Uterus (tissue), 4 donors: ENCODE measurements around the gene LRRC49. TPM values are rescaled to one million over a fixed set of nuclear protein-coding genes. Genes with fewer than 3 reads are reported as not detected.

Source experiments
- DNase-seq, 2 donors: peaks; one replicate each; pipeline ENCODE4 v3.0.0-alpha.2; 2019 to 2020
- H3K27ac ChIP-seq, 2 donors: fragments of 200-600 bp; sonication (generic); 1 replicate in 1 of 2; 2 replicates in 1 of 2; pipeline ENCODE4 v1.5.1; 2016 to 2018
- H3K27me3 ChIP-seq, 2 donors: fragments of 200-600 bp; sonication (generic); one replicate each; pipeline ENCODE4 v1.5.1; 2018 to 2019; ENCODE audit warnings: control low read depth in 1 of 2
- H3K36me3 ChIP-seq, 2 donors: fragments of 200-600 bp; sonication (generic); one replicate each; pipeline ENCODE4 v1.5.1; 2019; ENCODE audit warnings: control low read depth in 1 of 2
- H3K4me1 ChIP-seq, 2 donors: fragments of 200-600 bp; sonication (generic); one replicate each; pipeline ENCODE4 v1.5.1; 2018 to 2019; ENCODE audit warnings: control low read depth in 1 of 2
- H3K4me3 ChIP-seq, 2 donors: fragments of 200-600 bp; sonication (generic); 1 replicate in 1 of 2; 2 replicates in 1 of 2; pipeline ENCODE4 v1.5.1; 2018 to 2019; ENCODE audit warnings: mild to moderate bottlenecking in 1 of 2
- H3K9me3 ChIP-seq, 2 donors: fragments of 200-600 bp; sonication (generic); one replicate each; pipeline ENCODE4 v1.5.1; 2019; ENCODE audit warnings: control low read depth in 1 of 2
- CTCF ChIP-seq, 4 experiments: fragments of 200-600 bp in 2 of 4; fragments of 450-650 bp in 2 of 4; sonication (generic) in 2 of 4; IDR thresholded peaks; one replicate each; pipeline ENCODE4 v1.5.1; 2016 to 2019; ENCODE audit warnings: antibody characterized with exemption in 4 of 4, mild to moderate bottlenecking in 2 of 4, moderate library complexity in 1 of 4
- POLR2A ChIP-seq, 2 donors: fragments of 450-650 bp; IDR thresholded peaks; one replicate each; pipeline ENCODE4 v1.6.1; 2016; ENCODE audit warnings: antibody characterized with exemption in 2 of 2, mild to moderate bottlenecking in 1 of 2, moderate library complexity in 1 of 2
- intact Hi-C: fragments of 100-400 bp; cut with DNase I; formaldehyde crosslinking; loops from one replicate; pipeline ENCODE4 v1.15.1; 2023; ENCODE audit warnings: low total_unique reads
- total RNA-seq, 4 donors: library from RNA; depleted of rRNA in 3 of 4; stranded (reverse); fragments of >200 nt in 3 of 4; gene quantifications; one replicate each; pipeline versions ENCODE4 v1.1.0 to v1.2.4, GENCODE V29; 2014 to 2023
- donor health status: DM: yes; HTN: yes; CAD: no.

Gene LRRC49
- total RNA-seq, 4 donors from 2014 or later = 13.8 to 48.7 (median 19.7) TPM

- H3K9me3 ChIP-seq = no peaks in the 10 kb centered on the region
- H3K4me3 ChIP-seq = no peak overlapping the region
- DNase-seq = no peak
- TF ChIP-seq CTCF (IDR thresholded peaks at IDR 0.05) (no peak), POLR2A (IDR thresholded peaks at IDR 0.05) (no peak)
- no peaks in the 10 kb centered on the region for H3K4me1 ChIP-seq
- H3K27me3 ChIP-seq = no peaks in the 10 kb centered on the region
- no peaks in the 10 kb centered on the region for H3K36me3 ChIP-seq
- intact Hi-C loops = no loop called here
- no peak overlapping the region for H3K27ac ChIP-seq
Observed at GRCh38 chr15:71071529-71071928, 178.9 kb downstream of the LRRC49 start.

GRCh38 chr15:71072423-71072822 lies 179.8 kb downstream of the LRRC49 start:
- intact Hi-C loops = no loop called here
- TF ChIP-seq POLR2A (IDR thresholded peaks at IDR 0.05) (no peak), CTCF (IDR thresholded peaks at IDR 0.05) (no peak)
- Histone ChIP-seq H3K9me3 (no peaks in the 10 kb centered on the region), H3K4me1 (no peaks in the 10 kb centered on the region), H3K27ac (no peak overlapping the region), H3K36me3 (no peaks in the 10 kb centered on the region), H3K27me3 (no peaks in the 10 kb centered on the region), H3K4me3 (no peak overlapping the region)
- no peak for DNase-seq

GRCh38 chr15:71078506-71079207 lies 186.0 kb downstream of the LRRC49 start:
- intact Hi-C loops = no loop called here
- Histone ChIP-seq H3K4me3 (no peak overlapping the region), H3K4me1 (peaks cover 0 to 4% of the 10 kb centered on the region in 2 donors), H3K27ac (no peak overlapping the region), H3K27me3 (no peaks in the 10 kb centered on the region), H3K9me3 (no peaks in the 10 kb centered on the region), H3K36me3 (no peaks in the 10 kb centered on the region)
- no peak for DNase-seq
- no peak for TF ChIP-seq POLR2A (IDR thresholded peaks at IDR 0.05)
- TF ChIP-seq CTCF (IDR thresholded peaks at IDR 0.05) = no peak

GRCh38 chr15:71079208-71080044 lies 186.8 kb downstream of the LRRC49 start:
- H3K4me1 ChIP-seq = peaks cover 0 to 4% of the 10 kb centered on the region in 2 donors
- H3K9me3 ChIP-seq = no peaks in the 10 kb centered on the region
- intact Hi-C loops = no loop called here
- H3K27ac ChIP-seq = no peak overlapping the region
- TF ChIP-seq CTCF (IDR thresholded peaks at IDR 0.05) = no peak
- no peak for TF ChIP-seq POLR2A (IDR thresholded peaks at IDR 0.05)
- no peaks in the 10 kb centered on the region for H3K36me3 ChIP-seq
- H3K27me3 ChIP-seq = no peaks in the 10 kb centered on the region
- no peak for DNase-seq
- no peak overlapping the region for H3K4me3 ChIP-seq

- H3K27ac ChIP-seq = no peak overlapping the region
- TF ChIP-seq POLR2A (IDR thresholded peaks at IDR 0.05) (no peak), CTCF (IDR thresholded peaks at IDR 0.05) (no peak)
- no peak for DNase-seq
- intact Hi-C loops = no loop called here
- H3K27me3 ChIP-seq = no peaks in the 10 kb centered on the region
- H3K4me1 ChIP-seq = peaks cover 0 to 4% of the 10 kb centered on the region in 2 donors
- H3K36me3 ChIP-seq = no peaks in the 10 kb centered on the region
- no peaks in the 10 kb centered on the region for H3K9me3 ChIP-seq
- H3K4me3 ChIP-seq = no peak overlapping the region
Observed at GRCh38 chr15:71080166-71080565, 187.5 kb downstream of the LRRC49 start.
